Fibroblast of pulmonary artery (primary cell): Measurements from ENCODE around the gene CCNB2.

Source experiments
- DNase-seq: peaks from one replicate; pipeline ENCODE4 v3.0.0-alpha.2; 2010; ENCODE audit warnings: low read depth
- H3K4me3 ChIP-seq: replicated peaks from 2 replicates; pipeline ENCODE4 v1.5.1; 2011; ENCODE audit warnings: low read depth, mild to moderate bottlenecking, control low read depth, low read length, moderate library complexity
- TF ChIP-seq, protein P1 (sequence below): IDR thresholded peaks from 2 replicates; pipeline ENCODE4 v1.5.1; 2011; ENCODE audit warnings: mild to moderate bottlenecking, control low read depth, low read length, inconsistent platforms; ENCODE audit errors: missing control alignments

The CCNB2 gene

DNA sequence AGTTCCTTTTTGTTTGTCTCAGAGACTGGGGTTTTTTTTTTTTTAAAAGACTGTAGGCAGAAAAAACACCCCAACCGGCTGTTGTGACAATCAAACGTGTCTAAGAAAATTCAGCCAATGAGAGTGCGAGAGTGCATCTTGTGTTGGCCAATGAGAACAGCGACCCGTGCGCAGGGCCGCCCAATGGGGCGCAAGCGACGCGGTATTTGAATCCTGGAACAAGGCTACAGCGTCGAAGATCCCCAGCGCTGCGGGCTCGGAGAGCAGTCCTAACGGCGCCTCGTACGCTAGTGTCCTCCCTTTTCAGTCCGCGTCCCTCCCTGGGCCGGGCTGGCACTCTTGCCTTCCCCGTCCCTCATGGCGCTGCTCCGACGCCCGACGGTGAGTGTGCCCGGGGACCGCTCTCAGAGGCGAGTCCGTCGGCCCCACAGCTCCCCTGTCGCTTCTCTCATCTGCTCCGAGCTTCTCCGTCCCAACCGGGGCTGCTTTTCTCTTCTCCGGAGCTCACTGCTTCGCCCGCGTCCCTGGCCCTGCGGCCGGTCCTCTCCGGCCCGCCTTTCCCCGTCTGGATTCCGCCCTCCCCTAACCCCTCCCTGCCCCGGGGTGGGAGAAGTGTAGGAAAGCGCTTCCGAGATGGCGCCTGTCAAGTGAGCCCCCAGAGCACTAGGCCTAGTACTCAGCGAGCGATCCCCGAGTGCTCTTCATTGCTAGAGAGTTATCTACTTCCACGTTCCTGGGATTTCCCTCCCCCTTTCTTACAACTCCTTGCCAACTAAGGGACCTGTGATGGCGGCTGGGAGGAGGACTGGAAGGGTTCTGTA, at the start of gene CCNB2:
TSS of gene CCNB2 (plus strand) at position 235 of the 821 bp plus-strand sequence. CDS start at position 358, 123 bp downstream.
- TF ChIP-seq, protein P1, sequence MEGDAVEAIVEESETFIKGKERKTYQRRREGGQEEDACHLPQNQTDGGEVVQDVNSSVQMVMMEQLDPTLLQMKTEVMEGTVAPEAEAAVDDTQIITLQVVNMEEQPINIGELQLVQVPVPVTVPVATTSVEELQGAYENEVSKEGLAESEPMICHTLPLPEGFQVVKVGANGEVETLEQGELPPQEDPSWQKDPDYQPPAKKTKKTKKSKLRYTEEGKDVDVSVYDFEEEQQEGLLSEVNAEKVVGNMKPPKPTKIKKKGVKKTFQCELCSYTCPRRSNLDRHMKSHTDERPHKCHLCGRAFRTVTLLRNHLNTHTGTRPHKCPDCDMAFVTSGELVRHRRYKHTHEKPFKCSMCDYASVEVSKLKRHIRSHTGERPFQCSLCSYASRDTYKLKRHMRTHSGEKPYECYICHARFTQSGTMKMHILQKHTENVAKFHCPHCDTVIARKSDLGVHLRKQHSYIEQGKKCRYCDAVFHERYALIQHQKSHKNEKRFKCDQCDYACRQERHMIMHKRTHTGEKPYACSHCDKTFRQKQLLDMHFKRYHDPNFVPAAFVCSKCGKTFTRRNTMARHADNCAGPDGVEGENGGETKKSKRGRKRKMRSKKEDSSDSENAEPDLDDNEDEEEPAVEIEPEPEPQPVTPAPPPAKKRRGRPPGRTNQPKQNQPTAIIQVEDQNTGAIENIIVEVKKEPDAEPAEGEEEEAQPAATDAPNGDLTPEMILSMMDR = no peak

DNA sequence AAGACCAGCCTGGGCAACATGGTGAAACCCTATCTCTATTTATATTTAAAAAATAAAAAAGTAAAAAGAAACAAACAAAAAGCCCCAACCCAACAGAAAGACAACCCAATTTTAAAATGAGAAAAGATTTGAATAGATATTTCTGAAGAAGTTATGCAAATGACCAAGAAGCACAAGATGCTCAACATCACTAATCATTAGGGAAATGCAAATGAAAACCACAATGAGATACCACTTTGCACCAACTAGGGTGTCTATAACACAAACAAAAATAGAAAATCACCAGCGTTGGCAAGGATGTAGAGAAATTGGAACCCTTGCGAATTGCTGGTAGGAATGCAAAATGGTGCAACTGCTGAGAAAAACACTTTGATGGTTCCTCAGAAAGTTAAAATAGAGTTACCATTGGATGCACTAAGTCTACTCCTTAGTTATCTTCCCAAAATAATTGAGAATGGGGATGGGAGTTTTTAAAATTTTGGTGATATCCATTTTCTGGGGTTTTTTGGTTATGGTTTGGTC, 45.8 kb upstream of the CCNB2 start:
- H3K4me3 ChIP-seq = no peak overlapping the region
- DNase-seq = no peak
- TF ChIP-seq, protein P1 = no peak

More for the DNA sequence above, at the start of gene CCNB2:
- H3K4me3 ChIP-seq = peak within 1 kb of the TSS; percentile 89
- DNase-seq = peak; percentile 95

DNA sequence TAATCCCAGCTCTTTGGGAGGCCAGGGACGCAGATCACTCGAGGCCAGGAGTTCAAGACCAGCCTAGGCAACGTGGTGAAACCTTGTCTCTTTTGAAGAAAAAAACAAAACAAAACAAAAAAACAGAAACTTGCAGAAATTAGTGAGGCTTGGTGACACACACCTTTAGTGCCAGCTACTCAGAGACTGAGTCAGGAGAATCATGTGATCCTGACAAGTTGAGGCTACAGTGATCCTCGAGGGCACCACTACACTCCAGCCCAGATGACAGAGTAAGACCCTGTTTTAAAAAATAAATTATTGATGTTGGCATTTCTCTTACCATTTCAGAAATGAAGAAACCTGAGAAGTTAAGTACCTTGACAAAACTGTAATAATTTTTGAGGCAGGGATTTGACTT, 44.6 kb upstream of the CCNB2 start:
- no peak overlapping the region for H3K4me3 ChIP-seq
- no peak for DNase-seq
- TF ChIP-seq, protein P1 = no peak

DNA sequence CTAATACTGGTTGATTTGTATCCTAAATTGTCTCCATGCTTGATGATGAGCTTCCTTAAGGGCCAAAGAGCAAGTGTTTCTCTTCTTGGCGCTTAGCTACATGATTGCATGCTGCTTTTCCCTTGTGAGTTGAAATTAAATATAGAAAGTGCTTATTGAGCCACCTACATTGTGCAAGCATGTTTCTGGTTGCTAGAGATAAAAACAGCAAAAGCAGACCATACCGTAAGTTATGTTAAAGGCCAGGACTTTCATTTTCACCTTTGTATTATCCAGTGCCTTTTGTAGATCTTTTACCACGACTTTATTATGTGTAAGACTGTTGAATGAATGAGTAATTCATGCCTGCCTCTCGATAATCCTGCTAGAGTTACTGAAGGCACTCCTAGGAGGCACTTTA, 41.9 kb upstream of the CCNB2 start:
- H3K4me3 ChIP-seq = no peak overlapping the region
- DNase-seq = peak; percentile 16
- TF ChIP-seq, protein P1 = no peak

DNA sequence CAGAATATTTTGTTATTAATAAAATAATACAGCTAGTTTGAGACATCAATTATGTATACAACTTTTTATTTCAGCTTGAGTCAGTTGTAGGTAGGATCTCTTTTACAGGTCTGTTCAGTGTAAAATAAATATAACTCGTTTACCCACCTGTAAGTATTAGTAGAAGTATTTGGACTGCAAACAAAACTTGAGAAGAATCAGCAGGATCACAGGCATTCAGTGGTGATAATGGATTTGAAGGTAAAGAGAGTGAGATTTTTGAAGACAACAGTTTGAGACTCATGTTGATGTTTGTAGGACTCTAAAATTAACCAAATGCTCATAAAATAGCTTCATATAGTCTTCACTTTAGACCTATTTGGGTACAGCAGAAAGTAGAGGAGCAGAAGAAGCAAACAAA, 35.5 kb upstream of the CCNB2 start:
- no peak for DNase-seq
- no peak overlapping the region for H3K4me3 ChIP-seq
- TF ChIP-seq, protein P1 = no peak

DNA sequence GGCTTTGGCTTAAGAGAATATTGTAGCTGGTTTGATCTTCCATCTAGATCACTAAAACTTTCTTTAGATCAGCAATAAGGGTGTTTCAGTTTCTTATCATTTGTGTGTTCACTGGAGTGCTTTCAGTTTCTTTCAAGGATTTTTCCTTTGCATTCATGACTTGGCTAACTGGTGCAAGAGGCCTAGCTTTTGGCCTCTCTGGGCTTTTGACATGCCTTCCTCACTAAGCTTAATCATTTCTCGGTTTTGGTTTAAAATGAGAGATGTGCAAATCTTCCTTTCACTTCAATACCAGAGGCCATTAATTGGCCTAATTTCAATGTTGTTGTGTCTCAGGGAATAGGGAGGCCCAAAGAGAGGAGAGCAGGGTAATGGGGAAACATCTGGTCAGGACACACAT, 30.3 kb upstream of the CCNB2 start:
- H3K4me3 ChIP-seq = no peak overlapping the region
- DNase-seq = no peak
- TF ChIP-seq, protein P1 = no peak
